Upper lobe of right lung (tissue), 1 donor: ENCODE results near the gene PFDN6. TPM values are rescaled to one million over a fixed set of nuclear protein-coding genes. Genes with fewer than 3 reads are reported as not detected.

ENCODE experiments used
- ATAC-seq: fragments of 200-7000 bp; cut with Tn5 transposase; one replicate; pipeline ENCODE4 v1.9.1; 2020; ENCODE audit warnings: mild to moderate bottlenecking, moderate library complexity
- DNase-seq: peaks from one replicate; pipeline ENCODE4 v3.0.0-alpha.2; 2020
- H3K27ac ChIP-seq: fragments of 200-600 bp; one replicate; pipeline ENCODE4 v1.8.0; 2022
- H3K27me3 ChIP-seq: fragments of 200-600 bp; one replicate; pipeline ENCODE4 v1.8.0; 2022; ENCODE audit warnings: mild to moderate bottlenecking
- H3K36me3 ChIP-seq: fragments of 200-600 bp; one replicate; pipeline ENCODE4 v1.8.0; 2022
- H3K4me1 ChIP-seq: fragments of 200-600 bp; one replicate; pipeline ENCODE4 v1.8.0; 2022
- H3K4me3 ChIP-seq: fragments of 200-600 bp; one replicate; pipeline ENCODE4 v1.8.0; 2022; ENCODE audit warnings: mild to moderate bottlenecking
- H3K9me3 ChIP-seq: fragments of 200-600 bp; one replicate; pipeline ENCODE4 v1.8.0; 2022
- CTCF ChIP-seq: fragments of 200-600 bp; IDR thresholded peaks from one replicate; pipeline ENCODE4 v1.8.0; 2022; ENCODE audit warnings: antibody characterized with exemption
- intact Hi-C: fragments of 100-400 bp; cut with DNase I; formaldehyde crosslinking; loops from one replicate; pipeline ENCODE4 v1.11.0; 2022
- total RNA-seq: library from RNA; stranded (reverse); fragmentation: NEBNext Ultra II Directional; extraction: Animal tissue kit (Norgen Biotek cat#: 25700); gene quantifications from one replicate; pipeline ENCODE4 v1.2.1, GENCODE V29; 2021
- donor health status: DM: no; HTN: yes; CAD: no; lungs with severe emphysema.

PFDN6 gene
- total RNA-seq, 1 donor from 2014 or later = 39.3 TPM

- Histone ChIP-seq H3K27me3 (no peaks in the 10 kb centered on the region), H3K36me3 (peaks cover 29% of the 10 kb centered on the region), H3K9me3 (no peaks in the 10 kb centered on the region), H3K27ac (peak overlapping the region; percentile 99), H3K4me3 (peak overlapping the region; percentile 92), H3K4me1 (peaks cover 39% of the 10 kb centered on the region)
- intact Hi-C loops = no loop called here
- peak; percentile 83 for DNase-seq
- peak; percentile 5 for ATAC-seq
- TF ChIP-seq CTCF = no peak
Observed at GRCh38 chr6:33313105-33313708, 23.8 kb downstream of the PFDN6 start.

- peak within 1 kb of the TSS; percentile 99 for H3K27ac ChIP-seq
- H3K4me3 ChIP-seq = peak within 1 kb of the TSS; percentile 92
- H3K27me3 ChIP-seq = no peaks in the 10 kb centered on the region
- DNase-seq = peak; percentile 83
- peaks cover 46% of the 10 kb centered on the region for H3K4me1 ChIP-seq
- no peaks in the 10 kb centered on the region for H3K9me3 ChIP-seq
- intact Hi-C loops = no loop called here
- peaks cover 27% of the 10 kb centered on the region for H3K36me3 ChIP-seq
- ATAC-seq = peak; percentile 35
- no peak for TF ChIP-seq CTCF
Observed at GRCh38 chr6:33313709-33314514, 24.5 kb downstream of the PFDN6 start, which contains the start of gene TAPBP. Gene TAPBP (minus strand): TSS chr6:33314078. CDS start chr6:33314041, 37 bp downstream.

- Histone ChIP-seq H3K27me3 (no peaks in the 10 kb centered on the region), H3K27ac (peak overlapping the region; percentile 99), H3K4me3 (peak overlapping the region; percentile 92), H3K9me3 (no peaks in the 10 kb centered on the region), H3K4me1 (peaks cover 51% of the 10 kb centered on the region), H3K36me3 (peaks cover 28% of the 10 kb centered on the region)
- ATAC-seq (peak; percentile 57), DNase-seq (peak; percentile 75)
- no peak for TF ChIP-seq CTCF
- intact Hi-C loops = no loop called here
Observed at GRCh38 chr6:33314515-33314942, 25.1 kb downstream of the PFDN6 start.

- TF ChIP-seq CTCF = no peak
- DNase-seq = peak; percentile 78
- H3K36me3 ChIP-seq = peaks cover 29% of the 10 kb centered on the region
- H3K4me3 ChIP-seq = peak overlapping the region; percentile 92
- no peaks in the 10 kb centered on the region for H3K27me3 ChIP-seq
- no peak for ATAC-seq
- peak overlapping the region; percentile 99 for H3K27ac ChIP-seq
- no peaks in the 10 kb centered on the region for H3K9me3 ChIP-seq
- peaks cover 55% of the 10 kb centered on the region for H3K4me1 ChIP-seq
- intact Hi-C loops = no loop called here
Observed at GRCh38 chr6:33314943-33315792, 25.8 kb downstream of the PFDN6 start.

GRCh38 chr6:33315793-33316602 is 26.6 kb downstream of the PFDN6 start:
- H3K27ac ChIP-seq = no peak overlapping the region
- H3K27me3 ChIP-seq = no peaks in the 10 kb centered on the region
- DNase-seq = no peak
- no peak for TF ChIP-seq CTCF
- H3K9me3 ChIP-seq = no peaks in the 10 kb centered on the region
- peaks cover 62% of the 10 kb centered on the region for H3K4me1 ChIP-seq
- intact Hi-C loops = no loop called here
- H3K4me3 ChIP-seq = no peak overlapping the region
- H3K36me3 ChIP-seq = peaks cover 32% of the 10 kb centered on the region
- no peak for ATAC-seq
